GM23338 (cell line): ENCODE measurements around the gene HOXC9. TPM values are rescaled to one million over a fixed set of nuclear protein-coding genes. Genes with fewer than 3 reads are reported as not detected.

Experiments used
- ATAC-seq: fragments of 200-7000 bp; cut with Tn5 transposase; 3 replicates; pipeline ENCODE4 v1.9.1; 2020
- DNase-seq: peaks from one replicate; pipeline ENCODE4 v3.0.0-alpha.2; 2015; ENCODE audit warnings: low spot score
- H2AFZ ChIP-seq: fragments of 200-600 bp; sonication (generic); 2 replicates; pipeline ENCODE4 v1.8.0; 2016; ENCODE audit warnings: antibody characterized with exemption, mild to moderate bottlenecking, moderate library complexity
- H3F3A ChIP-seq: fragments of 200-600 bp; sonication (generic); replicated peaks from 2 replicates; pipeline ENCODE4 v1.8.0; 2017; ENCODE audit warnings: antibody characterized with exemption, mixed run types, low read depth
- H3K27ac ChIP-seq: fragments of 200-600 bp; sonication (generic); 2 replicates; pipeline ENCODE4 v1.6.1; 2016; ENCODE audit warnings: low read depth
- H3K27me3 ChIP-seq: fragments of 200-600 bp; sonication (generic); 2 replicates; pipeline ENCODE4 v1.8.0; 2016; ENCODE audit warnings: mild to moderate bottlenecking, mixed run types, moderate library complexity; ENCODE audit not compliant: insufficient read depth
- H3K36me3 ChIP-seq: fragments of 200-600 bp; sonication (generic); 2 replicates; pipeline ENCODE4 v1.8.0; 2016; ENCODE audit warnings: mild to moderate bottlenecking; ENCODE audit not compliant: insufficient read depth
- H3K4me1 ChIP-seq: fragments of 200-600 bp; sonication (generic); 2 replicates; pipeline ENCODE4 v1.8.0; 2016; ENCODE audit warnings: mild to moderate bottlenecking, moderate library complexity; ENCODE audit not compliant: insufficient read depth
- H3K4me2 ChIP-seq: fragments of 200-600 bp; sonication (generic); 2 replicates; pipeline ENCODE4 v1.7.1; 2017; ENCODE audit warnings: mixed run types
- H3K4me3 ChIP-seq: fragments of 200-600 bp; sonication (generic); 2 replicates; pipeline ENCODE4 v1.6.1; 2016; ENCODE audit warnings: mixed run types
- H3K79me2 ChIP-seq: fragments of 200-600 bp; sonication (generic); replicated peaks from 2 replicates; pipeline ENCODE4 v1.8.0; 2017; ENCODE audit warnings: mild to moderate bottlenecking; ENCODE audit not compliant: insufficient read depth
- H3K9me2 ChIP-seq: fragments of 200-600 bp; sonication (generic); 2 replicates; pipeline ENCODE4 v1.8.0; 2017; ENCODE audit not compliant: insufficient read depth
- H4K20me1 ChIP-seq: fragments of 200-600 bp; sonication (generic); replicated peaks from 2 replicates; pipeline ENCODE4 v1.8.0; 2017; ENCODE audit warnings: mild to moderate bottlenecking; ENCODE audit not compliant: insufficient read depth
- H3K27ac Mint-ChIP-seq: 2 replicates; pipeline ENCODE4 v1.8.0; 2020; ENCODE audit warnings: inconsistent platforms, mild to moderate bottlenecking, moderate library complexity, mixed read lengths
- H3K27me3 Mint-ChIP-seq: 3 replicates; pipeline ENCODE4 v1.8.0; 2022; ENCODE audit warnings: low read depth, mild to moderate bottlenecking, moderate library complexity, mixed read lengths, inconsistent platforms; ENCODE audit not compliant: insufficient read depth, poor library complexity
- H3K36me3 Mint-ChIP-seq: 3 replicates; pipeline ENCODE4 v1.8.0; 2021; ENCODE audit warnings: low read depth, mild to moderate bottlenecking, inconsistent platforms, moderate library complexity, mixed read lengths
- H3K4me1 Mint-ChIP-seq: 3 replicates; pipeline ENCODE4 v1.8.0; 2020; ENCODE audit warnings: mild to moderate bottlenecking, inconsistent platforms, mixed read lengths
- H3K4me3 Mint-ChIP-seq: 3 replicates; pipeline ENCODE4 v1.8.0; 2021; ENCODE audit warnings: moderate library complexity, mild to moderate bottlenecking, inconsistent platforms, mixed read lengths
- H3K9me3 Mint-ChIP-seq: 3 replicates; pipeline ENCODE4 v1.8.0; 2020; ENCODE audit warnings: moderate library complexity, mild to moderate bottlenecking, inconsistent platforms, mixed read lengths
- CTCF ChIP-seq, 2 experiments: fragments of 200-600 bp in 1 of 2; sonication (generic) in 1 of 2; conservative IDR thresholded peaks; 2 replicates each; pipeline versions ENCODE4 v1.5.1 to v1.6.1; 2016 to 2017; ENCODE audit warnings: antibody characterized with exemption in 2 of 2, low read depth in 2 of 2, mild to moderate bottlenecking in 2 of 2, moderate library complexity in 1 of 2
- ETS1 ChIP-seq: IDR thresholded peaks from 2 replicates; pipeline ENCODE4 v1.6.1; 2016; ENCODE audit warnings: antibody characterized with exemption
- EZH2 ChIP-seq: fragments of 200-600 bp; sonication (generic); IDR thresholded peaks from one replicate; pipeline ENCODE4 v1.8.0; 2017; ENCODE audit warnings: antibody characterized with exemption, mild to moderate bottlenecking, low read depth; ENCODE audit not compliant: unreplicated experiment
- EZH2phosphoT487 ChIP-seq: fragments of 200-600 bp; sonication (generic); IDR thresholded peaks from one replicate; pipeline ENCODE4 v1.8.1; 2018; ENCODE audit warnings: antibody characterized with exemption; ENCODE audit not compliant: unreplicated experiment
- ZNF114 ChIP-seq: fragments of 250-450 bp; sonication (Bioruptor Pico); IDR thresholded peaks from 2 replicates; pipeline ENCODE4 v1.5.0; 2020; ENCODE audit warnings: mild to moderate bottlenecking, moderate library complexity
- ZNF331 ChIP-seq: fragments of 250-450 bp; sonication (Bioruptor Pico); IDR thresholded peaks from 2 replicates; pipeline ENCODE4 v1.5.0; 2020; ENCODE audit warnings: low read depth, mild to moderate bottlenecking, moderate library complexity
- polyA plus RNA-seq: library from polyadenylated mRNA; unstranded; fragments of >200 nt; fragmentation: Nextera tagmentation; extraction: Ambion mirVana; gene quantifications from 2 replicates; pipeline ENCODE4 v1.2.1, GENCODE V29; 2016
- total RNA-seq: library from RNA; depleted of rRNA; stranded (reverse); fragments of >200 nt; shearing (Covaris generic); gene quantifications from 2 replicates; pipeline ENCODE4 v1.2.3, GENCODE V29; 2014
- TF ChIP-seq, protein P1 (sequence below): fragments of 250-450 bp; sonication (Bioruptor Pico); IDR thresholded peaks from 2 replicates; pipeline ENCODE4 v1.5.0; 2020; ENCODE audit warnings: mild to moderate bottlenecking, moderate library complexity

The HOXC9 gene
- total and polyA plus RNA-seq, 2 experiments from 2014 or later: not detected

- no peaks in the 10 kb centered on the region; the same call in 1 of the 3 replicates for H3K9me3 Mint-ChIP-seq
- H3K4me3 ChIP-seq: no peak overlapping the region
- H3K4me1 Mint-ChIP-seq: peaks cover 27% of the 10 kb centered on the region
- DNase-seq (no peak), ATAC-seq (no peak)
- H3K36me3 Mint-ChIP-seq: no peaks in the 10 kb centered on the region
- H3K4me3 Mint-ChIP-seq: no peak overlapping the region
- H2AFZ ChIP-seq: no peak overlapping the region
- TF ChIP-seq ETS1 (no peak), ZNF114 (CRISPR knock-in tag) (no peak), EZH2phosphoT487 (no peak), ZNF331 (CRISPR knock-in tag) (no peak), EZH2 (no peak), CTCF (conservative IDR thresholded peaks at IDR 0.05; ENCODE audit: low read depth in 2 of 2) (no peak)
- TF ChIP-seq, protein P1, sequence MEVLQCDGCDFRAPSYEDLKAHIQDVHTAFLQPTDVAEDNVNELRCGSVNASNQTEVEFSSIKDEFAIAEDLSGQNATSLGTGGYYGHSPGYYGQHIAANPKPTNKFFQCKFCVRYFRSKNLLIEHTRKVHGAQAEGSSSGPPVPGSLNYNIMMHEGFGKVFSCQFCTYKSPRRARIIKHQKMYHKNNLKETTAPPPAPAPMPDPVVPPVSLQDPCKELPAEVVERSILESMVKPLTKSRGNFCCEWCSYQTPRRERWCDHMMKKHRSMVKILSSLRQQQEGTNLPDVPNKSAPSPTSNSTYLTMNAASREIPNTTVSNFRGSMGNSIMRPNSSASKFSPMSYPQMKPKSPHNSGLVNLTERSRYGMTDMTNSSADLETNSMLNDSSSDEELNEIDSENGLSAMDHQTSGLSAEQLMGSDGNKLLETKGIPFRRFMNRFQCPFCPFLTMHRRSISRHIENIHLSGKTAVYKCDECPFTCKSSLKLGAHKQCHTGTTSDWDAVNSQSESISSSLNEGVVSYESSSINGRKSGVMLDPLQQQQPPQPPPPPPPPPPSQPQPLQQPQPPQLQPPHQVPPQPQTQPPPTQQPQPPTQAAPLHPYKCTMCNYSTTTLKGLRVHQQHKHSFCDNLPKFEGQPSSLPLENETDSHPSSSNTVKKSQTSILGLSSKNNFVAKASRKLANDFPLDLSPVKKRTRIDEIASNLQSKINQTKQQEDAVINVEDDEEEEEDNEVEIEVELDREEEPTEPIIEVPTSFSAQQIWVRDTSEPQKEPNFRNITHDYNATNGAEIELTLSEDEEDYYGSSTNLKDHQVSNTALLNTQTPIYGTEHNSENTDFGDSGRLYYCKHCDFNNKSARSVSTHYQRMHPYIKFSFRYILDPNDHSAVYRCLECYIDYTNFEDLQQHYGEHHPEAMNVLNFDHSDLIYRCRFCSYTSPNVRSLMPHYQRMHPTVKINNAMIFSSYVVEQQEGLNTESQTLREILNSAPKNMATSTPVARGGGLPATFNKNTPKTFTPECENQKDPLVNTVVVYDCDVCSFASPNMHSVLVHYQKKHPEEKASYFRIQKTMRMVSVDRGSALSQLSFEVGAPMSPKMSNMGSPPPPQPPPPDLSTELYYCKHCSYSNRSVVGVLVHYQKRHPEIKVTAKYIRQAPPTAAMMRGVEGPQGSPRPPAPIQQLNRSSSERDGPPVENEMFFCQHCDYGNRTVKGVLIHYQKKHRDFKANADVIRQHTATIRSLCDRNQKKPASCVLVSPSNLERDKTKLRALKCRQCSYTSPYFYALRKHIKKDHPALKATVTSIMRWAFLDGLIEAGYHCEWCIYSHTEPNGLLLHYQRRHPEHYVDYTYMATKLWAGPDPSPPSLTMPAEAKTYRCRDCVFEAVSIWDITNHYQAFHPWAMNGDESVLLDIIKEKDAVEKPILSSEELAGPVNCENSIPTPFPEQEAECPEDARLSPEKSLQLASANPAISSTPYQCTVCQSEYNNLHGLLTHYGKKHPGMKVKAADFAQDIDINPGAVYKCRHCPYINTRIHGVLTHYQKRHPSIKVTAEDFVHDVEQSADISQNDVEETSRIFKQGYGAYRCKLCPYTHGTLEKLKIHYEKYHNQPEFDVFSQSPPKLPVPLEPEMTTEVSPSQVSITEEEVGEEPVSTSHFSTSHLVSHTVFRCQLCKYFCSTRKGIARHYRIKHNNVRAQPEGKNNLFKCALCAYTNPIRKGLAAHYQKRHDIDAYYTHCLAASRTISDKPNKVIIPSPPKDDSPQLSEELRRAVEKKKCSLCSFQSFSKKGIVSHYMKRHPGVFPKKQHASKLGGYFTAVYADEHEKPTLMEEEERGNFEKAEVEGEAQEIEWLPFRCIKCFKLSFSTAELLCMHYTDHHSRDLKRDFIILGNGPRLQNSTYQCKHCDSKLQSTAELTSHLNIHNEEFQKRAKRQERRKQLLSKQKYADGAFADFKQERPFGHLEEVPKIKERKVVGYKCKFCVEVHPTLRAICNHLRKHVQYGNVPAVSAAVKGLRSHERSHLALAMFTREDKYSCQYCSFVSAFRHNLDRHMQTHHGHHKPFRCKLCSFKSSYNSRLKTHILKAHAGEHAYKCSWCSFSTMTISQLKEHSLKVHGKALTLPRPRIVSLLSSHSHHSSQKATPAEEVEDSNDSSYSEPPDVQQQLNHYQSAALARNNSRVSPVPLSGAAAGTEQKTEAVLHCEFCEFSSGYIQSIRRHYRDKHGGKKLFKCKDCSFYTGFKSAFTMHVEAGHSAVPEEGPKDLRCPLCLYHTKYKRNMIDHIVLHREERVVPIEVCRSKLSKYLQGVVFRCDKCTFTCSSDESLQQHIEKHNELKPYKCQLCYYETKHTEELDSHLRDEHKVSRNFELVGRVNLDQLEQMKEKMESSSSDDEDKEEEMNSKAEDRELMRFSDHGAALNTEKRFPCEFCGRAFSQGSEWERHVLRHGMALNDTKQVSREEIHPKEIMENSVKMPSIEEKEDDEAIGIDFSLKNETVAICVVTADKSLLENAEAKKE (CRISPR knock-in tag): no peak
- peaks cover 21% of the 10 kb centered on the region for H3K4me1 ChIP-seq
- peaks cover 31% of the 10 kb centered on the region for H3F3A ChIP-seq
- H3K9me2 ChIP-seq: no peaks in the 10 kb centered on the region
- no peaks in the 10 kb centered on the region for H3K79me2 ChIP-seq
- no peak overlapping the region for H3K27ac ChIP-seq
- no peaks in the 10 kb centered on the region for H3K36me3 ChIP-seq
- H3K27me3 ChIP-seq: peaks cover 100% of the 10 kb centered on the region
- H3K27ac Mint-ChIP-seq: no peak overlapping the region
- H3K4me2 ChIP-seq: peak overlapping the region; percentile 64; the same call in 1 of the 2 replicates
- peaks cover 99% of the 10 kb centered on the region for H3K27me3 Mint-ChIP-seq
- H4K20me1 ChIP-seq: peaks cover 34% of the 10 kb centered on the region
These were observed 6.7 kb downstream of the HOXC9 start for GRCh38 chr12:54006559-54007220.
